NCI-H460 (cell line): ENCODE results near the gene RAP1GAP2. TPM values are rescaled to one million over a fixed set of nuclear protein-coding genes. Genes with fewer than 3 reads are reported as not detected.
"Not testable (repeated sequence)": the region's sequence is repeated elsewhere in the genome, so short reads cannot be mapped to it uniquely, and the experiment has no call there.

ENCODE experiments used
- DNase-seq: peaks from one replicate; pipeline ENCODE4 v3.0.0-alpha.2; 2016; ENCODE audit warnings: low read depth; ENCODE audit errors: extremely low read depth
- total RNA-seq: library from RNA; depleted of rRNA; stranded (reverse); fragments of >200 nt; shearing (Covaris generic); gene quantifications from 2 replicates; pipeline ENCODE4 v1.2.3, GENCODE V29; 2014

RAP1GAP2 gene
- total RNA-seq, 1 experiment from 2014 or later, result 13.6 TPM

- no peak for DNase-seq
These were observed 167.2 kb downstream of the RAP1GAP2 start for GRCh38 chr17:2963332-2964027.

GRCh38 chr17:2964028-2964356 lies 167.8 kb downstream of the RAP1GAP2 start:
- no peak for DNase-seq

- no peak for DNase-seq
These were observed 168.1 kb downstream of the RAP1GAP2 start for GRCh38 chr17:2964370-2964769.

GRCh38 chr17:2964831-2965230 lies 168.6 kb downstream of the RAP1GAP2 start:
- DNase-seq, result no peak

GRCh38 chr17:2965621-2966595 lies 169.7 kb downstream of the RAP1GAP2 start:
- DNase-seq, result no peak

GRCh38 chr17:2967515-2967914 lies 171.3 kb downstream of the RAP1GAP2 start:
- no peak for DNase-seq

- no peak for DNase-seq
These were observed 175.6 kb downstream of the RAP1GAP2 start for GRCh38 chr17:2971851-2972250.

- DNase-seq, result no peak
These were observed 176.5 kb downstream of the RAP1GAP2 start for GRCh38 chr17:2972749-2973148.

GRCh38 chr17:2974347-2974746 lies 178.1 kb downstream of the RAP1GAP2 start:
- no peak for DNase-seq

- DNase-seq, result peak; percentile 72
These were observed 179.3 kb downstream of the RAP1GAP2 start for GRCh38 chr17:2975469-2975958.

GRCh38 chr17:2977157-2977556 lies 180.9 kb downstream of the RAP1GAP2 start:
- DNase-seq, result no peak

GRCh38 chr17:2978116-2978515 lies 181.9 kb downstream of the RAP1GAP2 start:
- DNase-seq, result no peak

GRCh38 chr17:2978991-2979390 lies 182.8 kb downstream of the RAP1GAP2 start:
- DNase-seq, result no peak

- no peak for DNase-seq
These were observed 184.1 kb downstream of the RAP1GAP2 start for GRCh38 chr17:2980211-2980903.

GRCh38 chr17:2980904-2981246 lies 184.6 kb downstream of the RAP1GAP2 start:
- no peak for DNase-seq

- DNase-seq, result no peak
These were observed 185.1 kb downstream of the RAP1GAP2 start for GRCh38 chr17:2981325-2981724.

GRCh38 chr17:2982854-2983253 lies 186.6 kb downstream of the RAP1GAP2 start:
- DNase-seq, result peak; percentile 36

GRCh38 chr17:2983255-2983654 lies 187.0 kb downstream of the RAP1GAP2 start:
- no peak for DNase-seq

GRCh38 chr17:2985318-2985717 lies 189.1 kb downstream of the RAP1GAP2 start:
- DNase-seq, result no peak

- DNase-seq, result no peak
These were observed 190.7 kb downstream of the RAP1GAP2 start for GRCh38 chr17:2986925-2987324.

GRCh38 chr17:2989396-2989795 lies 193.2 kb downstream of the RAP1GAP2 start:
- not testable (repeated sequence) for DNase-seq
